Measurements from ENCODE around the gene LRRK2.

DNA sequence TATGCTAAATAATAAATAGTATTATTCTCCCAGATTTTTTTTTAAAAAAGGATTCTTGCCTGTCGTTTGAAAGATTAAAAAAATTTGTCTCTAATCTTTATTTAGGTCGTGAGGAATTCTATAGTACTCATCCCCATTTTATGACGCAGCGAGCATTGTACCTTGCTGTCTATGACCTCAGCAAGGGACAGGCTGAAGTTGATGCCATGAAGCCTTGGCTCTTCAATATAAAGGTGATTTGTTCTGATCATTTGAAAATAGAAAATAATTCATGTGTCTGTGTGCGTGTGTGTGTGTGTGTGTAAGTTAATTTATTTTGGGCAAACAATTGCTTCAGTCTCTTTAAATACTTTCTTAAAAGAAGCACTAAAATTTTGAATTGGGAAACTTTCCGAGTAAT is 84.2 kb downstream of the LRRK2 start:
- TF ChIP-seq, protein P1, sequence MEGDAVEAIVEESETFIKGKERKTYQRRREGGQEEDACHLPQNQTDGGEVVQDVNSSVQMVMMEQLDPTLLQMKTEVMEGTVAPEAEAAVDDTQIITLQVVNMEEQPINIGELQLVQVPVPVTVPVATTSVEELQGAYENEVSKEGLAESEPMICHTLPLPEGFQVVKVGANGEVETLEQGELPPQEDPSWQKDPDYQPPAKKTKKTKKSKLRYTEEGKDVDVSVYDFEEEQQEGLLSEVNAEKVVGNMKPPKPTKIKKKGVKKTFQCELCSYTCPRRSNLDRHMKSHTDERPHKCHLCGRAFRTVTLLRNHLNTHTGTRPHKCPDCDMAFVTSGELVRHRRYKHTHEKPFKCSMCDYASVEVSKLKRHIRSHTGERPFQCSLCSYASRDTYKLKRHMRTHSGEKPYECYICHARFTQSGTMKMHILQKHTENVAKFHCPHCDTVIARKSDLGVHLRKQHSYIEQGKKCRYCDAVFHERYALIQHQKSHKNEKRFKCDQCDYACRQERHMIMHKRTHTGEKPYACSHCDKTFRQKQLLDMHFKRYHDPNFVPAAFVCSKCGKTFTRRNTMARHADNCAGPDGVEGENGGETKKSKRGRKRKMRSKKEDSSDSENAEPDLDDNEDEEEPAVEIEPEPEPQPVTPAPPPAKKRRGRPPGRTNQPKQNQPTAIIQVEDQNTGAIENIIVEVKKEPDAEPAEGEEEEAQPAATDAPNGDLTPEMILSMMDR (conservative IDR thresholded peaks at IDR 0.05; ENCODE audit: low read length) = no peak
- no peak for TF ChIP-seq EZH2phosphoT487 (IDR thresholded peaks at IDR 0.05; ENCODE audit: borderline replicate concordance, low read depth, low read length)

Measured in OCI-LY7 (cell line).